Measurements from ENCODE around the gene CDKN2B-AS1. TPM values are rescaled to one million over a fixed set of nuclear protein-coding genes. Genes with fewer than 3 reads are reported as not detected.

The CDKN2B-AS1 gene
- total RNA-seq, 2 donors from 2014 or later = not detected

GRCh38 chr9:22157828-22158227 is 163.2 kb downstream of the CDKN2B-AS1 start:
- H3K9me3 Mint-ChIP-seq = no peaks in the 10 kb centered on the region
- Histone ChIP-seq H3K9me3 (ENCODE audit: control insufficient read depth, low read length) (no peaks in the 10 kb centered on the region), H3K27ac (ENCODE audit: low read depth, low read length) (no peak overlapping the region), H3K36me3 (ENCODE audit: control insufficient read depth, insufficient read depth, low read length) (no peaks in the 10 kb centered on the region), H3K4me1 (ENCODE audit: control insufficient read depth, insufficient read depth, low read length) (peaks cover 2% of the 10 kb centered on the region), H3K27me3 (ENCODE audit: control insufficient read depth, insufficient read depth, low read length, poor library complexity, severe bottlenecking) (no peaks in the 10 kb centered on the region), H3K4me3 (ENCODE audit: low read length) (no peak overlapping the region), H3K9ac (ENCODE audit: extremely low read depth, low read length, poor library complexity, severe bottlenecking) (no peak overlapping the region)
- no peaks in the 10 kb centered on the region for H3K36me3 Mint-ChIP-seq (ENCODE audit: low read depth)
- peaks cover 3% of the 10 kb centered on the region for H3K27me3 Mint-ChIP-seq (ENCODE audit: insufficient read depth)
- H3K4me1 Mint-ChIP-seq = peaks cover 9% of the 10 kb centered on the region
- H3K4me3 Mint-ChIP-seq = no peak overlapping the region
- no peak for DNase-seq
- no peak overlapping the region for H3K27ac Mint-ChIP-seq
- 96 to 100% methylated on average over 2 to 4 of the region's 4 CpGs for WGBS, 2 experiments (ENCODE audit: insufficient coverage in 1 of 2, insufficient read length in 1 of 2)
- no peak for TF ChIP-seq CTCF (conservative IDR thresholded peaks at IDR 0.05)

GRCh38 chr9:22158271-22158670 is 163.7 kb downstream of the CDKN2B-AS1 start:
- H3K9ac ChIP-seq (ENCODE audit: extremely low read depth, low read length, poor library complexity, severe bottlenecking) = no peak overlapping the region
- H3K27ac ChIP-seq (ENCODE audit: low read depth, low read length) = no peak overlapping the region
- DNase-seq = no peak
- H3K4me3 Mint-ChIP-seq = no peak overlapping the region
- H3K27me3 Mint-ChIP-seq (ENCODE audit: insufficient read depth) = peaks cover 3% of the 10 kb centered on the region
- H3K36me3 ChIP-seq (ENCODE audit: control insufficient read depth, insufficient read depth, low read length) = no peaks in the 10 kb centered on the region
- H3K27me3 ChIP-seq (ENCODE audit: control insufficient read depth, insufficient read depth, low read length, poor library complexity, severe bottlenecking) = no peaks in the 10 kb centered on the region
- H3K4me3 ChIP-seq (ENCODE audit: low read length) = no peak overlapping the region
- H3K9me3 Mint-ChIP-seq = no peaks in the 10 kb centered on the region
- peaks cover 9% of the 10 kb centered on the region for H3K4me1 Mint-ChIP-seq
- no peak for TF ChIP-seq CTCF (conservative IDR thresholded peaks at IDR 0.05)
- H3K9me3 ChIP-seq (ENCODE audit: control insufficient read depth, low read length) = no peaks in the 10 kb centered on the region
- no peak overlapping the region for H3K27ac Mint-ChIP-seq
- H3K4me1 ChIP-seq (ENCODE audit: control insufficient read depth, insufficient read depth, low read length) = peaks cover 2% of the 10 kb centered on the region
- no peaks in the 10 kb centered on the region for H3K36me3 Mint-ChIP-seq (ENCODE audit: low read depth)

- no peak for TF ChIP-seq CTCF (conservative IDR thresholded peaks at IDR 0.05)
- WGBS, 2 experiments (ENCODE audit: insufficient coverage in 1 of 2, insufficient read length in 1 of 2) = 86 to 100% methylated on average over 1 to 2 of the region's 3 CpGs
- H3K9me3 ChIP-seq (ENCODE audit: control insufficient read depth, low read length) = no peaks in the 10 kb centered on the region
- Mint-ChIP-seq H3K9me3 (no peaks in the 10 kb centered on the region), H3K36me3 (ENCODE audit: low read depth) (no peaks in the 10 kb centered on the region), H3K27me3 (ENCODE audit: insufficient read depth) (peaks cover 3% of the 10 kb centered on the region), H3K4me1 (peaks cover 9% of the 10 kb centered on the region), H3K4me3 (no peak overlapping the region), H3K27ac (no peak overlapping the region)
- no peak overlapping the region for H3K9ac ChIP-seq (ENCODE audit: extremely low read depth, low read length, poor library complexity, severe bottlenecking)
- H3K27me3 ChIP-seq (ENCODE audit: control insufficient read depth, insufficient read depth, low read length, poor library complexity, severe bottlenecking) = no peaks in the 10 kb centered on the region
- DNase-seq = no peak
- no peak overlapping the region for H3K4me3 ChIP-seq (ENCODE audit: low read length)
- no peak overlapping the region for H3K27ac ChIP-seq (ENCODE audit: low read depth, low read length)
- no peaks in the 10 kb centered on the region for H3K36me3 ChIP-seq (ENCODE audit: control insufficient read depth, insufficient read depth, low read length)
- H3K4me1 ChIP-seq (ENCODE audit: control insufficient read depth, insufficient read depth, low read length) = peaks cover 2% of the 10 kb centered on the region
Measured at GRCh38 chr9:22158927-22159346, 164.3 kb downstream of the CDKN2B-AS1 start.
